K562 (cell line): ENCODE data around the gene NOX5. TPM values are rescaled to one million over a fixed set of nuclear protein-coding genes. Genes with fewer than 3 reads are reported as not detected.

Experiments
- ATAC-seq: fragments of 200-7000 bp; cut with Tn5 transposase; 3 replicates; pipeline ENCODE4 v1.9.1; 2020; ENCODE audit warnings: moderate library complexity
- BruUV-seq: library from RNA; stranded (reverse); fragments of 400-500 nt; replicated peaks from 2 replicates; lab custom pipeline; 2021; lab: Mats Ljungman, UMichigan
- CTCF ChIA-PET: fragments of 300-600 bp; formaldehyde crosslinking; extraction: SDS; loops from one replicate; lab custom pipeline; 2021; ENCODE audit warnings: low intra/inter-chr PET ratio; lab: Yijun Ruan, JAX
- POLR2A ChIA-PET: fragments of 300-600, 350-650 bp; sonication (Branson Sonifier 250); formaldehyde crosslinking; extraction: SDS; loops from one replicate; lab custom pipeline; 2021; ENCODE audit warnings: antibody characterized with exemption, inconsistent platforms; lab: Yijun Ruan, JAX
- DNase-seq, 4 experiments: peaks; one replicate each; pipeline versions ENCODE4 v3.0.0 to v3.0.0-alpha.2; 2011 to 2018; ENCODE audit warnings: low spot score in 3 of 4, mixed read lengths in 3 of 4; ENCODE audit errors: extremely low read depth in 1 of 4
- FAIRE-seq: peaks from 2 replicates; lab custom pipeline; 2011; peaks lifted over from hg19 to GRCh38; lab: Jason Lieb, UNC
- H2AFZ ChIP-seq: 2 replicates; pipeline ENCODE4 v1.6.0; 2011; ENCODE audit warnings: low read depth, low read length, control low read depth, inconsistent platforms
- H3K27ac ChIP-seq: fragments of 200-600 bp; 3 replicates; pipeline ENCODE4 v1.8.0; 2011; ENCODE audit warnings: low read depth, mild to moderate bottlenecking, control low read depth, inconsistent platforms, low read length, moderate library complexity, mixed read lengths; ENCODE audit errors: extremely low read depth
- H3K27me3 ChIP-seq, 2 experiments: fragments of 300-600 bp in 1 of 2; 2 replicates in 1 of 2; 3 replicates in 1 of 2; pipeline versions ENCODE4 v1.6.0 to v1.8.0; 2011; ENCODE audit warnings: inconsistent platforms in 2 of 2, low read length in 2 of 2, mild to moderate bottlenecking in 1 of 2, mixed read lengths in 1 of 2, moderate library complexity in 1 of 2; ENCODE audit not compliant: control insufficient read depth in 2 of 2, insufficient read depth in 2 of 2
- H3K36me3 ChIP-seq: fragments of 300-600 bp; 3 replicates; pipeline ENCODE4 v1.8.0; 2011; ENCODE audit warnings: mild to moderate bottlenecking, low read length, inconsistent platforms; ENCODE audit not compliant: control insufficient read depth, insufficient read depth
- H3K4me1 ChIP-seq, 2 experiments: fragments of 200-600 bp in 1 of 2; replicated peaks in 1 of 2; 2 replicates in 1 of 2; 3 replicates in 1 of 2; pipeline versions ENCODE4 v1.5.1 to v1.8.0; 2011; ENCODE audit warnings: inconsistent platforms in 2 of 2, low read length in 2 of 2, mild to moderate bottlenecking in 1 of 2, mixed read lengths in 1 of 2, moderate library complexity in 1 of 2; ENCODE audit not compliant: control insufficient read depth in 2 of 2, insufficient read depth in 2 of 2
- H3K4me2 ChIP-seq: 2 replicates; pipeline ENCODE4 v1.6.1; 2011; ENCODE audit warnings: low read length, control low read depth, inconsistent platforms, mixed read lengths; ENCODE audit not compliant: insufficient read depth
- H3K4me3 ChIP-seq: fragments of 200-600 bp; sonication (generic), shearing (Covaris generic); 2 replicates; pipeline ENCODE4 v1.5.1; 2016; ENCODE audit warnings: control low read depth, inconsistent platforms
- H3K79me2 ChIP-seq: fragments of 200-600 bp; 3 replicates; pipeline ENCODE4 v1.8.0; 2011; ENCODE audit warnings: low read length, inconsistent platforms; ENCODE audit not compliant: control insufficient read depth, insufficient read depth
- H3K9ac ChIP-seq, 2 experiments: 2 replicates each; pipeline versions ENCODE4 v1.6.0 to v1.6.1; 2011; ENCODE audit warnings: low read depth in 2 of 2, low read length in 2 of 2, control low read depth in 1 of 2, inconsistent platforms in 1 of 2, mild to moderate bottlenecking in 1 of 2, mixed read lengths in 1 of 2; ENCODE audit not compliant: insufficient read depth in 1 of 2
- H3K9me1 ChIP-seq: one replicate; pipeline ENCODE4 v1.6.0; 2011; ENCODE audit warnings: inconsistent platforms, mild to moderate bottlenecking, low read length, moderate library complexity; ENCODE audit not compliant: control insufficient read depth, insufficient read depth
- H3K9me3 ChIP-seq: replicated peaks from 2 replicates; pipeline ENCODE4 v1.5.1; 2011; ENCODE audit warnings: low read depth, low read length, inconsistent platforms; ENCODE audit not compliant: control insufficient read depth, insufficient read depth
- H4K20me1 ChIP-seq: replicated peaks from 2 replicates; pipeline ENCODE4 v1.6.1; 2011; ENCODE audit warnings: low read length, inconsistent platforms, mixed read lengths; ENCODE audit not compliant: control insufficient read depth, insufficient read depth
- BDP1 ChIP-seq: IDR thresholded peaks from 3 replicates; pipeline ENCODE4 v1.6.1; 2011; ENCODE audit not compliant: insufficient read length, insufficient read depth
- CBFB ChIP-seq: sonication (generic); formaldehyde crosslinking; IDR thresholded peaks from 2 replicates; pipeline ENCODE4 v1.4.0; 2020; ENCODE audit warnings: mild to moderate bottlenecking, missing genetic modification reagents
- FOS ChIP-seq: IDR thresholded peaks from 3 replicates; pipeline ENCODE4 v1.6.1; 2011; ENCODE audit not compliant: insufficient read length; ENCODE audit errors: extremely low read depth
- GABPB2 ChIP-seq: fragments of 250-450 bp; sonication (Bioruptor Pico); conservative IDR thresholded peaks from 2 replicates; pipeline ENCODE4 v1.5.1; 2021; ENCODE audit warnings: mild to moderate bottlenecking
- KHSRP ChIP-seq: fragments of 450-650 bp; IDR thresholded peaks from 2 replicates; pipeline ENCODE4 v1.6.1; 2017
- MECOM ChIP-seq: fragments of 250-450 bp; sonication (Bioruptor Pico); IDR thresholded peaks from 2 replicates; pipeline ENCODE4 v1.8.0; 2022; ENCODE audit warnings: inconsistent platforms
- POLR3G ChIP-seq: IDR thresholded peaks from 2 replicates; pipeline ENCODE4 v1.6.1; 2011; ENCODE audit not compliant: insufficient read length, insufficient replicate concordance; ENCODE audit errors: extremely low read depth
- RBM25 ChIP-seq: fragments of 200-400 bp; formaldehyde crosslinking; IDR thresholded peaks from 2 replicates; pipeline ENCODE4 v1.6.1; 2018; ENCODE audit warnings: low read length, low read depth, moderate library complexity; ENCODE audit not compliant: severe bottlenecking
- ZNF408 ChIP-seq: fragments of 250-450 bp; sonication (Bioruptor Pico); IDR thresholded peaks from 2 replicates; pipeline ENCODE4 v1.4.0; 2020; ENCODE audit warnings: low read depth, mild to moderate bottlenecking, moderate library complexity
- ZNF436 ChIP-seq: fragments of 250-450, 450-650 bp; sonication (Bioruptor Pico); formaldehyde crosslinking; IDR thresholded peaks from 2 replicates; pipeline ENCODE4 v1.7.0; 2020; ENCODE audit warnings: mild to moderate bottlenecking
- ZNF518B ChIP-seq: fragments of 250-450 bp; sonication (Bioruptor Pico); IDR thresholded peaks from 2 replicates; pipeline ENCODE4 v1.5.0; 2021; ENCODE audit warnings: mild to moderate bottlenecking, moderate library complexity
- ZNF584 ChIP-seq: fragments of 200-800 bp; sonication (Bioruptor generic); IDR thresholded peaks from 2 replicates; pipeline ENCODE4 v1.6.1; 2016; ENCODE audit warnings: low read depth, mild to moderate bottlenecking, missing genetic modification characterization, missing compliant biosample characterization
- WGBS: fragments of 100-300 bp; shearing (Covaris generic); methylation state at CpG from one replicate; pipeline ENCODE4 v1.1.6; 2016; ENCODE audit warnings: low coverage, mixed read lengths; ENCODE audit not compliant: insufficient coverage; ENCODE audit errors: missing lambda C conversion rate; 5-methylcytosine and 5-hydroxymethylcytosine counted together
- in situ Hi-C: fragments of 300-500 bp; cut with MboI; formaldehyde crosslinking; loops from 4 replicates; pipeline ENCODE4 v1.15.0; 2018; ENCODE audit warnings: inconsistent platforms, mixed read lengths
- intact Hi-C: fragments of 100-400 bp; cut with micrococcal nuclease; formaldehyde crosslinking; loops from 2 replicates; pipeline ENCODE4 v1.14.2; 2022
- polyA plus RNA-seq, 8 experiments: library from polyadenylated mRNA; depleted of rRNA in 4 of 8; stranded (reverse) in 5 of 8; unstranded in 3 of 8; fragments of >200 nt; fragmentation: Nextera tagmentation in 2 of 8; fragmentation: Illumina TruSeq in 1 of 8; extraction: Ambion mirVana in 2 of 8; extraction: Trizol in 1 of 8; gene quantifications; 2 replicates each; pipeline versions ENCODE4 v1.2.1 to v1.2.3, GENCODE V29; 2011 to 2014; ENCODE audit warnings: inconsistent platforms in 1 of 8, missing spikeins in 1 of 8
- total RNA-seq, 7 experiments: library from RNA; depleted of rRNA in 6 of 7; stranded (reverse); fragments of >200 nt in 6 of 7; fragmentation: Illumina TruSeq in 2 of 7; extraction: Trizol in 2 of 7; gene quantifications; 2 replicates each; pipeline versions ENCODE4 v1.2.1 to v1.2.3, GENCODE V29; 2011 to 2021; ENCODE audit warnings: low replicate concordance in 1 of 7
- TF ChIP-seq, protein P1 (sequence below): fragments of 250-450 bp; sonication (Bioruptor Pico); IDR thresholded peaks from 2 replicates; pipeline ENCODE4 v1.8.0; 2021; ENCODE audit warnings: moderate library complexity, mild to moderate bottlenecking, inconsistent platforms
- TF ChIP-seq, protein P2 (sequence below), 3 experiments: IDR thresholded peaks in 2 of 3; conservative IDR thresholded peaks in 1 of 3; 2 replicates each; pipeline ENCODE4 v1.5.1; 2011 to 2012; ENCODE audit warnings: low read length in 3 of 3, mild to moderate bottlenecking in 3 of 3, control low read depth in 2 of 3, improper control_type of control experiment in 1 of 3, inconsistent platforms in 1 of 3, low read depth in 1 of 3, mixed read lengths in 1 of 3, moderate library complexity in 1 of 3; ENCODE audit not compliant: insufficient read depth in 2 of 3
- TF ChIP-seq, protein P3 (sequence below): fragments of 250-450 bp; sonication (Bioruptor Pico); IDR thresholded peaks from 2 replicates; pipeline ENCODE4 v1.9.0; 2021; ENCODE audit warnings: mild to moderate bottlenecking

The NOX5 gene
- total and polyA plus RNA-seq, 9 of the 15 experiments (the other 6 are each of a cell fraction or from before 2014, with no cell fraction given) = 0.01 TPM; not detected in 8

DNA sequence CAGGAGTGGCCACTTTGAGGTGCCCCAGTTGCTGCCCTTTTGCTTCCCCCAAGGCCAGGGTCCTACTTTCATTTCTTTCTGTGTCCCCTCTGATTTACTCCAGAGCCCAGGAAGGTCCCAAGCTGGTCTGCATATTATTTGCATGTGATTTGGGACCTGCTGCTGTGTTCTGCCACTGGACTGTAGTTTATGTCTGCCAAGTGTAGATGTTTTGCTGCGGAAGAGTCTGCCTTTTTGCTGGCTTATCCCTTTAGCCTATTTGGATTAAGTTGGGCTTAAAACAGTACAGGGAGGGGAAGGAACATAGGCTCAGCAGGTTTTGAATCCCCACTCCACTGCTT lies 21.4 kb downstream of the NOX5 start:
- Histone ChIP-seq H3K9me3 (no peaks in the 10 kb centered on the region), H3K9me1 (no peaks in the 10 kb centered on the region), H3K9ac (no peak overlapping the region; a peak in 1 of 4 replicates), H3K4me3 (no peak overlapping the region), H2AFZ (peak overlapping the region; percentile 28; the same call in 1 of the 2 replicates), H3K27me3 (peaks cover 2 to 28% of the 10 kb centered on the region in 2 experiments; a peak in 2 of 5 replicates), H3K27ac (no peak overlapping the region), H3K36me3 (no peaks in the 10 kb centered on the region), H4K20me1 (0 out of 2 replicates have a peak, but pooled peaks cover 2% of the 10 kb centered on the region), H3K4me1 (peaks cover 0 to 13% of the 10 kb centered on the region in 2 experiments; a peak in 1 of 5 replicates), H3K4me2 (no peak overlapping the region), H3K79me2 (no peaks in the 10 kb centered on the region)
- FAIRE-seq (no peak), ATAC-seq (no peak), DNase-seq (no peak)
- BruUV-seq = no TSS peak
- intact Hi-C loops = no loop called here
- in situ Hi-C loops = no loop called here
- POLR2A ChIA-PET = interaction anchor here (0.6 to 1.9 kb wide), 2 partner anchors 10 to 14 kb away, joined by 3 to 8 read pairs; no protein-coding TSS in a partner anchor
- 13% methylated on average over 1 of the region's 1 CpG for WGBS
- CTCF ChIA-PET = no interaction called here
- TF ChIP-seq, protein P1, sequence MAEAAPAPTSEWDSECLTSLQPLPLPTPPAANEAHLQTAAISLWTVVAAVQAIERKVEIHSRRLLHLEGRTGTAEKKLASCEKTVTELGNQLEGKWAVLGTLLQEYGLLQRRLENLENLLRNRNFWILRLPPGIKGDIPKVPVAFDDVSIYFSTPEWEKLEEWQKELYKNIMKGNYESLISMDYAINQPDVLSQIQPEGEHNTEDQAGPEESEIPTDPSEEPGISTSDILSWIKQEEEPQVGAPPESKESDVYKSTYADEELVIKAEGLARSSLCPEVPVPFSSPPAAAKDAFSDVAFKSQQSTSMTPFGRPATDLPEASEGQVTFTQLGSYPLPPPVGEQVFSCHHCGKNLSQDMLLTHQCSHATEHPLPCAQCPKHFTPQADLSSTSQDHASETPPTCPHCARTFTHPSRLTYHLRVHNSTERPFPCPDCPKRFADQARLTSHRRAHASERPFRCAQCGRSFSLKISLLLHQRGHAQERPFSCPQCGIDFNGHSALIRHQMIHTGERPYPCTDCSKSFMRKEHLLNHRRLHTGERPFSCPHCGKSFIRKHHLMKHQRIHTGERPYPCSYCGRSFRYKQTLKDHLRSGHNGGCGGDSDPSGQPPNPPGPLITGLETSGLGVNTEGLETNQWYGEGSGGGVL = no peak
- TF ChIP-seq KHSRP (no peak), ZNF408 (CRISPR knock-in tag) (no peak), MECOM (CRISPR knock-in tag) (no peak), ZNF518B (CRISPR knock-in tag) (no peak), FOS (no peak), RBM25 (peak; percentile 62), CBFB (CRISPR knock-in tag) (no peak), BDP1 (no peak), POLR3G (no peak), GABPB2 (CRISPR knock-in tag) (no peak), ZNF436 (CRISPR knock-in tag) (no peak), ZNF584 (CRISPR knock-in tag) (no peak)
- TF ChIP-seq, protein P2, sequence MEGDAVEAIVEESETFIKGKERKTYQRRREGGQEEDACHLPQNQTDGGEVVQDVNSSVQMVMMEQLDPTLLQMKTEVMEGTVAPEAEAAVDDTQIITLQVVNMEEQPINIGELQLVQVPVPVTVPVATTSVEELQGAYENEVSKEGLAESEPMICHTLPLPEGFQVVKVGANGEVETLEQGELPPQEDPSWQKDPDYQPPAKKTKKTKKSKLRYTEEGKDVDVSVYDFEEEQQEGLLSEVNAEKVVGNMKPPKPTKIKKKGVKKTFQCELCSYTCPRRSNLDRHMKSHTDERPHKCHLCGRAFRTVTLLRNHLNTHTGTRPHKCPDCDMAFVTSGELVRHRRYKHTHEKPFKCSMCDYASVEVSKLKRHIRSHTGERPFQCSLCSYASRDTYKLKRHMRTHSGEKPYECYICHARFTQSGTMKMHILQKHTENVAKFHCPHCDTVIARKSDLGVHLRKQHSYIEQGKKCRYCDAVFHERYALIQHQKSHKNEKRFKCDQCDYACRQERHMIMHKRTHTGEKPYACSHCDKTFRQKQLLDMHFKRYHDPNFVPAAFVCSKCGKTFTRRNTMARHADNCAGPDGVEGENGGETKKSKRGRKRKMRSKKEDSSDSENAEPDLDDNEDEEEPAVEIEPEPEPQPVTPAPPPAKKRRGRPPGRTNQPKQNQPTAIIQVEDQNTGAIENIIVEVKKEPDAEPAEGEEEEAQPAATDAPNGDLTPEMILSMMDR (IDR thresholded peaks at IDR 0.05 in 2 of 3, conservative IDR thresholded peaks at IDR 0.05 in 1 of 3; ENCODE audit: insufficient read depth in 2 of 3, low read depth in 1 of 3, low read length in 3 of 3) = 0 out of 6 replicates have a peak, but pooled peaks of 1 of the 3 experiments have one; percentile 9
- TF ChIP-seq, protein P3, sequence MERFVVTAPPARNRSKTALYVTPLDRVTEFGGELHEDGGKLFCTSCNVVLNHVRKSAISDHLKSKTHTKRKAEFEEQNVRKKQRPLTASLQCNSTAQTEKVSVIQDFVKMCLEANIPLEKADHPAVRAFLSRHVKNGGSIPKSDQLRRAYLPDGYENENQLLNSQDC = no peak
